Uterus (tissue), 4 donors: ENCODE measurements around the gene SGMS1. TPM values are rescaled to one million over a fixed set of nuclear protein-coding genes. Genes with fewer than 3 reads are reported as not detected.

ENCODE experiments used
- DNase-seq, 2 donors: peaks; one replicate each; pipeline ENCODE4 v3.0.0-alpha.2; 2019 to 2020
- H3K27ac ChIP-seq, 2 donors: fragments of 200-600 bp; sonication (generic); 1 replicate in 1 of 2; 2 replicates in 1 of 2; pipeline ENCODE4 v1.5.1; 2016 to 2018
- H3K27me3 ChIP-seq, 2 donors: fragments of 200-600 bp; sonication (generic); one replicate each; pipeline ENCODE4 v1.5.1; 2018 to 2019; ENCODE audit warnings: control low read depth in 1 of 2
- H3K36me3 ChIP-seq, 2 donors: fragments of 200-600 bp; sonication (generic); one replicate each; pipeline ENCODE4 v1.5.1; 2019; ENCODE audit warnings: control low read depth in 1 of 2
- H3K4me1 ChIP-seq, 2 donors: fragments of 200-600 bp; sonication (generic); one replicate each; pipeline ENCODE4 v1.5.1; 2018 to 2019; ENCODE audit warnings: control low read depth in 1 of 2
- H3K4me3 ChIP-seq, 2 donors: fragments of 200-600 bp; sonication (generic); 1 replicate in 1 of 2; 2 replicates in 1 of 2; pipeline ENCODE4 v1.5.1; 2018 to 2019; ENCODE audit warnings: mild to moderate bottlenecking in 1 of 2
- H3K9me3 ChIP-seq, 2 donors: fragments of 200-600 bp; sonication (generic); one replicate each; pipeline ENCODE4 v1.5.1; 2019; ENCODE audit warnings: control low read depth in 1 of 2
- CTCF ChIP-seq, 4 experiments: fragments of 200-600 bp in 2 of 4; fragments of 450-650 bp in 2 of 4; sonication (generic) in 2 of 4; IDR thresholded peaks; one replicate each; pipeline ENCODE4 v1.5.1; 2016 to 2019; ENCODE audit warnings: antibody characterized with exemption in 4 of 4, mild to moderate bottlenecking in 2 of 4, moderate library complexity in 1 of 4
- POLR2A ChIP-seq, 2 donors: fragments of 450-650 bp; IDR thresholded peaks; one replicate each; pipeline ENCODE4 v1.6.1; 2016; ENCODE audit warnings: antibody characterized with exemption in 2 of 2, mild to moderate bottlenecking in 1 of 2, moderate library complexity in 1 of 2
- intact Hi-C: fragments of 100-400 bp; cut with DNase I; formaldehyde crosslinking; loops from one replicate; pipeline ENCODE4 v1.15.1; 2023; ENCODE audit warnings: low total_unique reads
- total RNA-seq, 4 donors: library from RNA; depleted of rRNA in 3 of 4; stranded (reverse); fragments of >200 nt in 3 of 4; gene quantifications; one replicate each; pipeline versions ENCODE4 v1.1.0 to v1.2.4, GENCODE V29; 2014 to 2023
- donor health status: DM: yes; HTN: yes; CAD: no.

SGMS1 gene
- total RNA-seq, 4 donors from 2014 or later, result 38.0 to 102 (median 57.7) TPM

GRCh38 chr10:50600831-50601477 lies 22.8 kb downstream of the SGMS1 start:
- Histone ChIP-seq H3K27ac (no peak overlapping the region), H3K4me3 (no peak overlapping the region), H3K4me1 (peaks cover 0 to 22% of the 10 kb centered on the region in 2 donors), H3K9me3 (no peaks in the 10 kb centered on the region), H3K36me3 (no peaks in the 10 kb centered on the region), H3K27me3 (no peaks in the 10 kb centered on the region)
- no peak for TF ChIP-seq CTCF (IDR thresholded peaks at IDR 0.05)
- TF ChIP-seq POLR2A (IDR thresholded peaks at IDR 0.05), result no peak
- no peak for DNase-seq
- intact Hi-C loops, result no loop called here

- peaks cover 0 to 15% of the 10 kb centered on the region in 2 donors for H3K4me1 ChIP-seq
- no peak overlapping the region for H3K27ac ChIP-seq
- intact Hi-C loops, result no loop called here
- no peaks in the 10 kb centered on the region for H3K36me3 ChIP-seq
- H3K9me3 ChIP-seq, result no peaks in the 10 kb centered on the region
- H3K27me3 ChIP-seq, result no peaks in the 10 kb centered on the region
- TF ChIP-seq POLR2A (IDR thresholded peaks at IDR 0.05), result no peak
- no peak for TF ChIP-seq CTCF (IDR thresholded peaks at IDR 0.05)
- H3K4me3 ChIP-seq, result no peak overlapping the region
- no peak for DNase-seq
Measured at GRCh38 chr10:50600286-50600685, 23.5 kb downstream of the SGMS1 start.

GRCh38 chr10:50596897-50597296 lies 26.9 kb downstream of the SGMS1 start:
- TF ChIP-seq CTCF (IDR thresholded peaks at IDR 0.05) (no peak), POLR2A (IDR thresholded peaks at IDR 0.05) (no peak)
- Histone ChIP-seq H3K27ac (no peak overlapping the region), H3K9me3 (no peaks in the 10 kb centered on the region), H3K4me1 (no peaks in the 10 kb centered on the region), H3K4me3 (no peak overlapping the region), H3K36me3 (no peaks in the 10 kb centered on the region), H3K27me3 (no peaks in the 10 kb centered on the region)
- no peak for DNase-seq
- intact Hi-C loops, result no loop called here

GRCh38 chr10:50596456-50596855 lies 27.3 kb downstream of the SGMS1 start:
- intact Hi-C loops, result no loop called here
- Histone ChIP-seq H3K36me3 (no peaks in the 10 kb centered on the region), H3K27ac (no peak overlapping the region), H3K4me3 (no peak overlapping the region), H3K4me1 (no peaks in the 10 kb centered on the region), H3K9me3 (no peaks in the 10 kb centered on the region), H3K27me3 (no peaks in the 10 kb centered on the region)
- DNase-seq, result no peak
- TF ChIP-seq CTCF (IDR thresholded peaks at IDR 0.05), result no peak
- TF ChIP-seq POLR2A (IDR thresholded peaks at IDR 0.05), result no peak

- DNase-seq, result no peak
- H3K9me3 ChIP-seq, result no peaks in the 10 kb centered on the region
Measured at GRCh38 chr10:50595785-50596184, 28.0 kb downstream of the SGMS1 start.

More at GRCh38 chr10:50595785-50596184, 28.0 kb downstream of the SGMS1 start:
- Histone ChIP-seq H3K4me1 (no peaks in the 10 kb centered on the region), H3K36me3 (no peaks in the 10 kb centered on the region), H3K27ac (no peak overlapping the region), H3K4me3 (no peak overlapping the region), H3K27me3 (no peaks in the 10 kb centered on the region)
- no peak for TF ChIP-seq POLR2A (IDR thresholded peaks at IDR 0.05)
- no peak for TF ChIP-seq CTCF (IDR thresholded peaks at IDR 0.05)
- intact Hi-C loops, result no loop called here
